Breast epithelium (tissue), 4 donors: ENCODE data around the gene SLC25A19. TPM values are rescaled to one million over a fixed set of nuclear protein-coding genes. Genes with fewer than 3 reads are reported as not detected.

Source experiments
- DNase-seq, 2 donors: peaks; one replicate each; pipeline ENCODE4 v3.0.0-alpha.2; 2019; ENCODE audit warnings: low spot score in 2 of 2
- H3K27ac ChIP-seq, 2 donors: fragments of 200-600 bp; sonication (generic) in 1 of 2; one replicate each; pipeline ENCODE4 v1.5.1; 2016 to 2019; ENCODE audit warnings: mild to moderate bottlenecking in 1 of 2
- H3K27me3 ChIP-seq, 2 donors: fragments of 200-600 bp; sonication (generic) in 1 of 2; one replicate each; pipeline versions ENCODE4 v1.5.1 to v1.6.0; 2017 to 2019; ENCODE audit warnings: control low read depth in 1 of 2, mild to moderate bottlenecking in 1 of 2
- H3K36me3 ChIP-seq: fragments of 200-600 bp; one replicate; pipeline ENCODE4 v1.5.1; 2019
- H3K4me1 ChIP-seq, 2 donors: fragments of 200-600 bp; sonication (generic); one replicate each; pipeline ENCODE4 v1.5.1; 2016 to 2019; ENCODE audit warnings: control low read depth in 1 of 2
- H3K4me3 ChIP-seq, 3 donors: fragments of 200-600 bp; sonication (generic); 1 replicate in 2 of 3; 2 replicates in 1 of 3; pipeline ENCODE4 v1.5.1; 2016 to 2019; ENCODE audit warnings: mild to moderate bottlenecking in 3 of 3, moderate library complexity in 2 of 3
- H3K9me3 ChIP-seq, 2 donors: fragments of 200-600 bp; sonication (generic) in 1 of 2; one replicate each; pipeline ENCODE4 v1.5.1; 2016 to 2019; ENCODE audit warnings: control low read depth in 1 of 2
- CTCF ChIP-seq, 3 donors: fragments of 450-650 bp; IDR thresholded peaks; one replicate each; pipeline ENCODE4 v1.5.1; 2016 to 2017; ENCODE audit warnings: antibody characterized with exemption in 3 of 3, mild to moderate bottlenecking in 3 of 3, moderate library complexity in 3 of 3
- POLR2A ChIP-seq: fragments of 450-650 bp; IDR thresholded peaks from one replicate; pipeline ENCODE4 v1.6.1; 2016; ENCODE audit warnings: antibody characterized with exemption, mild to moderate bottlenecking, moderate library complexity
- POLR2AphosphoS5 ChIP-seq, 3 donors: sonication (generic); formaldehyde crosslinking; IDR thresholded peaks; one replicate each; pipeline ENCODE4 v1.6.1; 2017; ENCODE audit warnings: antibody characterized with exemption in 3 of 3
- intact Hi-C: fragments of 100-400 bp; cut with DNase I; formaldehyde crosslinking; loops from one replicate; pipeline ENCODE4 v1.15.1; 2023; ENCODE audit warnings: low total_unique reads
- total RNA-seq, 3 donors: library from RNA; depleted of rRNA; stranded (reverse); fragments of >200 nt; gene quantifications; one replicate each; pipeline ENCODE4 v1.1.0, GENCODE V29; 2016

SLC25A19 gene
- total RNA-seq, 3 donors from 2014 or later: 11.4 to 13.8 (median 12.3) TPM

- Histone ChIP-seq H3K27ac (no peak overlapping the region), H3K9me3 (no peaks in the 10 kb centered on the region), H3K36me3 (no peaks in the 10 kb centered on the region), H3K4me1 (no peaks in the 10 kb centered on the region), H3K27me3 (no peaks in the 10 kb centered on the region), H3K4me3 (no peak overlapping the region)
- TF ChIP-seq POLR2AphosphoS5 (IDR thresholded peaks at IDR 0.05): no peak
- no peak for TF ChIP-seq CTCF (IDR thresholded peaks at IDR 0.05)
- TF ChIP-seq POLR2A: no peak
- intact Hi-C loops: loop anchor here (10.0 kb wide), 1 partner anchor 85 kb away; the partner anchor contains the start of gene GRB2
- no peak for DNase-seq
Measured at GRCh38 chr17:75319904-75320691, 30.9 kb upstream of the SLC25A19 start.

- H3K4me1 ChIP-seq: no peaks in the 10 kb centered on the region
- TF ChIP-seq POLR2A (no peak), POLR2AphosphoS5 (IDR thresholded peaks at IDR 0.05) (no peak), CTCF (IDR thresholded peaks at IDR 0.05) (no peak)
- no peaks in the 10 kb centered on the region for H3K36me3 ChIP-seq
- H3K9me3 ChIP-seq: no peaks in the 10 kb centered on the region
- no peak overlapping the region for H3K27ac ChIP-seq
- no peak overlapping the region for H3K4me3 ChIP-seq
- intact Hi-C loops: no loop called here
- no peaks in the 10 kb centered on the region for H3K27me3 ChIP-seq
- DNase-seq: no peak
Measured at GRCh38 chr17:75318615-75319222, 29.5 kb upstream of the SLC25A19 start.

- Histone ChIP-seq H3K9me3 (no peaks in the 10 kb centered on the region), H3K27me3 (no peaks in the 10 kb centered on the region), H3K4me1 (no peaks in the 10 kb centered on the region), H3K36me3 (no peaks in the 10 kb centered on the region), H3K4me3 (no peak overlapping the region), H3K27ac (no peak overlapping the region)
- TF ChIP-seq POLR2A: no peak
- no peak for TF ChIP-seq POLR2AphosphoS5 (IDR thresholded peaks at IDR 0.05)
- no peak for TF ChIP-seq CTCF (IDR thresholded peaks at IDR 0.05)
- intact Hi-C loops: no loop called here
- DNase-seq: no peak
Measured at GRCh38 chr17:75318211-75318610, 29.0 kb upstream of the SLC25A19 start.

GRCh38 chr17:75317671-75318070 is 28.4 kb upstream of the SLC25A19 start:
- Histone ChIP-seq H3K27ac (no peak overlapping the region), H3K36me3 (no peaks in the 10 kb centered on the region)

More at GRCh38 chr17:75317671-75318070, 28.4 kb upstream of the SLC25A19 start:
- Histone ChIP-seq H3K4me1 (no peaks in the 10 kb centered on the region), H3K9me3 (no peaks in the 10 kb centered on the region), H3K4me3 (no peak overlapping the region), H3K27me3 (no peaks in the 10 kb centered on the region)
- TF ChIP-seq CTCF (IDR thresholded peaks at IDR 0.05) (no peak), POLR2AphosphoS5 (IDR thresholded peaks at IDR 0.05) (no peak), POLR2A (no peak)
- intact Hi-C loops: no loop called here
- no peak for DNase-seq
